ENCODE measurements around the gene MTMR3.

Gene MTMR3

GRCh38 chr22:30057375-30057774 lies 174.4 kb downstream of the MTMR3 start:
- TF ChIP-seq GATA3 (IDR thresholded peaks at IDR 0.05; ENCODE audit: low read depth, low read length) (no peak), GATA2 (IDR thresholded peaks at IDR 0.05; ENCODE audit: low read depth, low read length) (no peak)

GRCh38 chr22:30062259-30062658 lies 179.3 kb downstream of the MTMR3 start:
- TF ChIP-seq GATA3 (IDR thresholded peaks at IDR 0.05; ENCODE audit: low read depth, low read length) (no peak), GATA2 (IDR thresholded peaks at IDR 0.05; ENCODE audit: low read depth, low read length) (no peak)

- TF ChIP-seq GATA2 (IDR thresholded peaks at IDR 0.05; ENCODE audit: low read depth, low read length) = no peak
- no peak for TF ChIP-seq GATA3 (IDR thresholded peaks at IDR 0.05; ENCODE audit: low read depth, low read length)
Observed at GRCh38 chr22:30062950-30063349, 180.0 kb downstream of the MTMR3 start.

GRCh38 chr22:30064172-30064571 lies 181.2 kb downstream of the MTMR3 start:
- TF ChIP-seq GATA3 (IDR thresholded peaks at IDR 0.05; ENCODE audit: low read depth, low read length) (no peak), GATA2 (IDR thresholded peaks at IDR 0.05; ENCODE audit: low read depth, low read length) (no peak)

GRCh38 chr22:30073743-30074142 lies 190.8 kb downstream of the MTMR3 start:
- TF ChIP-seq GATA3 (IDR thresholded peaks at IDR 0.05; ENCODE audit: low read depth, low read length) (no peak), GATA2 (IDR thresholded peaks at IDR 0.05; ENCODE audit: low read depth, low read length) (no peak)

- no peak for TF ChIP-seq GATA3 (IDR thresholded peaks at IDR 0.05; ENCODE audit: low read depth, low read length)
- no peak for TF ChIP-seq GATA2 (IDR thresholded peaks at IDR 0.05; ENCODE audit: low read depth, low read length)
Observed at GRCh38 chr22:30074147-30074546, 191.2 kb downstream of the MTMR3 start.

- no peak for TF ChIP-seq GATA3 (IDR thresholded peaks at IDR 0.05; ENCODE audit: low read depth, low read length)
- TF ChIP-seq GATA2 (IDR thresholded peaks at IDR 0.05; ENCODE audit: low read depth, low read length) = no peak
Observed at GRCh38 chr22:30074994-30075393, 192.0 kb downstream of the MTMR3 start.

- TF ChIP-seq GATA3 (IDR thresholded peaks at IDR 0.05; ENCODE audit: low read depth, low read length) = no peak
- no peak for TF ChIP-seq GATA2 (IDR thresholded peaks at IDR 0.05; ENCODE audit: low read depth, low read length)
Observed at GRCh38 chr22:30077279-30077880, 194.4 kb downstream of the MTMR3 start.

- TF ChIP-seq GATA3 (IDR thresholded peaks at IDR 0.05; ENCODE audit: low read depth, low read length) = no peak
- TF ChIP-seq GATA2 (IDR thresholded peaks at IDR 0.05; ENCODE audit: low read depth, low read length) = no peak
Observed at GRCh38 chr22:30078320-30079311, 195.6 kb downstream of the MTMR3 start.

- TF ChIP-seq GATA2 (IDR thresholded peaks at IDR 0.05; ENCODE audit: low read depth, low read length) = no peak
- no peak for TF ChIP-seq GATA3 (IDR thresholded peaks at IDR 0.05; ENCODE audit: low read depth, low read length)
Observed at GRCh38 chr22:30079952-30080533, 197.1 kb downstream of the MTMR3 start, which contains the start of gene HORMAD2. HORMAD2 (plus strand) TSS chr22:30080464; CDS start chr22:30093953, 13,489 bp downstream.

Data from SH-SY5Y (cell line).